ENCODE data around the gene DDX4.
"Not testable (repeated sequence)": the region's sequence is repeated elsewhere in the genome, so short reads cannot be mapped to it uniquely, and the experiment has no call there.

The DDX4 gene

DNA sequence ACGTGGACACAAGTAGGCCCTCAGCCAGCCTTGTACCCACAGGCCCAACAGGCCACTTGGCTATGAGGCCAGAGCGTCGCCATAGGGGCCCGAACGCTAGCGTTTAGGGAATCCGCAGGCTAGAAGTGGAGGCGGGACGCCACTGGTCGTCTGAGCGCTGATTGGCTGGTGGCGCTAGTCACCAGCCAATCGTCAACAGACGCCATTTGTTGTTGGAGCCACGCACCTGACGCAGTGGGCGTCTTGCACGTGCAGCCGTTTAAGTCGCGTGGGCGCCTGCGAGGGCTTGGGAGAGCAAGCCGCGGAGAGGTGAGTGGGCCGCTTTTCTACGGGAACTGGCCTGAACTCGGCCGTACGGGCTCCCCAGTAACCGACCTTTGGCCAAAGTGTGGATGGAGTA is at the start of gene DDX4:
TSS of gene DDX4 (plus strand) at position 269 of the 400 bp plus-strand sequence. CDS start 903 bp downstream, outside the sequence.
- DNase-seq (ENCODE audit: low read depth in 1 of 2, low spot score in 1 of 2) = no peak

DNA sequence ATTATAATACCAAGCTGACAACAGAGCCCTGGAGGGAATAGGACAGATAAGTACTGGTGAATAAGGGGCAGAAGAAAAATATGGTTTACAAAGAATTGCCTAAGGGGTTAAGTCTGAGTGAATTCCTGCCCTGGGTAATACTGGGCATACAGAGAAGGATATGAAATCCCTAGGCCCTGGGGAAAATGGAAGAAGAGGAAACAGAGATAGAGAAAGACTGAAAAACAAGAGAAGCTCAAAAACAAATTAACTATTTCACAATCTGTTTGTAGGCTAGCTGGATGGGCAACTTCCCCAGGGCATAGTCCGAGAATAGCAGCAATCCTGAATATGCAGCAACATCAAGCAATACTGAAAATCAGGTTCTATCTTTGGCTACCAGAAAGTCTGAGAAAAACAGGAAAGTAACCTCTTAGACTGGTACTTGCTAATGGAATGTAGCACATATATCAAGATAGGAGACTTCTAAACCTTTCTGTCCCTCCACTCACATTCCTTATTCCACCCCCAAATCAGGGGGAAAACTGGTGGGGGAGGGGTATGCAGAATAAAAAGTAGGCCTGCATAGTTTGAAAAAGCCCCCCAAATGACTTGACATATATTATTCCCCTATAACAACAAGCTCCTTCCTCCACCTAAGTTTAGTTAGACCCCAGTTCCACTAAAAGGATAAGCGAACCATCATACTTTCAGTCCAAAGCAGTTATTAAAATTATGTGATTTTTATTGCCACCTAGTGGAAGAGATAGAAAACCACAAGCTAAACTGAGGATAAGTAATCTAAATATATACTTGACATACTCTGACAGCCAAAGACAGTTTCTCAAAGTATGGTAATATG is 46.4 kb upstream of the DDX4 start:
- no peak for DNase-seq (ENCODE audit: low read depth in 1 of 2, low spot score in 1 of 2)

DNA sequence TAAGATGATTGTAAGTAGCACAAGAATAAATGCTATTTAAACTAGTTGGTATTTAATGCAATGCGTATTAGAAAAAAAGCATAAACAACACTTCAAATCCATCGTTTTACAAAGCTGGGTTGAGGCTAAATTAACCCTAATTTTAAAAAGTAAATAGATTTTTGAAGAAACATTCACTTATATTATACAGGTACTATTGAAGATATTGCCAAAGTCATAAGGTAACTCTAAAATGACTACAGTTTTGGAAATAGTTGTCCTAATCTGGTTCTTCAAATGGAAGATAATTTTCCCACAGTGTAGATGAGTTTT is 45.8 kb upstream of the DDX4 start:
- DNase-seq (ENCODE audit: low read depth in 1 of 2, low spot score in 1 of 2) = no peak

DNA sequence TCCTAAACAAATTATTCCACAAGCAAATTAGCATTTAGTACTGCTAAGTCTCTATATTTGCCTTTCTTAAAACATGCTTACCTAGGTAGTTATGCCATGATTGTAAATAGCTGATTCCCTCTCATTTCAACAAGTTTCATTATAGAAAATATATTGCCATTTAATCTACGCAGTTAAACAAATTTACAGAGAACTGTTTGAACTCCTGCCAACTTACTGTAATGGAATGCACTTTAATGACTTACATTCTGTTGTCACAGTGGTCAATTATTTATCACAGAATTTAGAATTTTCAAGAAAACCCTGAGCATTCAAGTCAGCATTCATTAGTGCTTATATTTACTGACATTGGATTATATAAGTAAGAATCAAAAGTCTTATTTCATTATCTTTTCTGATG is 45.4 kb upstream of the DDX4 start:
- no peak for DNase-seq (ENCODE audit: low read depth in 1 of 2, low spot score in 1 of 2)

DNA sequence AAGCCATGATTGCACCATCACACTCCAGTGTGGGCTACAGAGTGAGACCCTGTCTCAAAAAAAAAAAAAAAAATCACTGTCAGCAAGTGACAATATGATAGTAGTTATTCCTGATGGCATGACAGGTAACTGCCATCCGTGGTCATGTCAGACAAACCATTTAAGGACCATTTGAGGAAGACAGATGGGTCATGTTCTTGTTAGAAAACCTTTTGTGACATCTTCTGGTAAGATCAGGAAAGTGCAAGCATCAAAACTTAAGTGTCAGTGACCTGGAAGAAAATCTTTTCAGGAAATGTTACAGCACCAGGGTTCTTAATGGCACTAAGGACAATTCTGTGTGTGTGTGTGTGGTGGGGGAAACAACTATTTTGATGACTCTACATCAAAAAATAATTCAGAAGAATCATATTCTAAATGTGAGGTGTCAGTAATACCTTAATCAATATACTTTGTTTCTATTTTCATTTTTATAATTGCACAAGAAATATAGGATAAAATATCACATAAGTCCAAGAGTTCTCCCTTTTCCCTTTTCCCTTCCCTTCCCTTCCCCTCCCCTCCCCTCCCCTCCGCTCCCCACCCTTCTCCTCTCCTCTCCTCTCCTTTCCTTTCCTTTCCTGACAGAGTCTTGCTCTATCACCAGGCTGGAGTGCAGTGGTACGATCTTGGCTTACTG is 43.6 kb upstream of the DDX4 start:
- no peak for DNase-seq (ENCODE audit: low read depth in 1 of 2, low spot score in 1 of 2)

DNA sequence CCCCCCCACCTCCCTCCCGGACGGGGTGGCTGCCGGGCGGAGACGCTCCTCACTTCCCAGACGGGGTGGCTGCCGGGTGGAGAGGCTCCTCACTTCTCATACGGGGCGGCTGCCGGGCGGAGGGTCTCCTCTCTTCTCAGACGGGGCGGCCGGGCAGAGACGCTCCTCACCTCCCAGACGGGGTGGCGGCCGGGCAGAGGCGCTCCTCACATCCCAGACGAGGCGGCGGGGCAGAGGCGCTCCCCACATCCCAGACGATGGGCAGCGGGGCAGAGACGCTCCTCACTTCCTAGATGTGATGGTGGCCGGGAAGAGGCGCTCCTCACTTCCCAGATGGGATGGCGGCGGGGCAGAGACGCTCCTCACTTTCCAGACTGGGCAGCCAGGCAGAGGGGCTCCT is 41.2 kb upstream of the DDX4 start:
- not testable (repeated sequence) for DNase-seq (ENCODE audit: low read depth in 1 of 2, low spot score in 1 of 2)

DNA sequence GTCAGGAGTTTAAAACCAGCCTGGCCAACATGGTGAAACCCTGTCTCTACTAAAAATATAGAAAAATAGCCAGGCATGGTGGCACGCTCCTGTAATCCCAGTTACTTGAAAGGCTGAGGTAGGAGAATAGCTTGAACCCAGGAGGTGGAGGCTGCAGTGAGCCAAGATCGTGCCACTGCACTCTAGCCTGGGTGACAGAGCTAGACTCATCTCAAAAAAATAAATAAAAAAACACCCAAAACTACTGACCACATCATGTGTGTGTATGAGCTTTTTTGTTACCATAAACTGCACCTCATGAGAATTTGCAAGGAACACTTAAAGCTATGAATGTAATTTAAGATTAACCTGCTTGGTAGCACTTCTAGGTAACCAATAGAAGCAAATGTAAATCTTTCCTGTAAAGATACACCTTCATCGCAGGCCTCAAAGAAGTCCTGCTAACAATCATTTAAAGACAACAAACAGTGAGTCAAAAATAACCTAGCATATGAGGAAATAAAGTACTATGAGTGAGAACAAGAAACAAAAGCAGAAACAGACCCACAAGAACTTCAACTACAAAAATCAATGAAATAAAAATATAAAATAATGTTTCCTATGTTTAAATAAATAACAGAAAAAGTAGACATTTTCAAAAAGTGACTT is 38.7 kb upstream of the DDX4 start:
- DNase-seq (ENCODE audit: low read depth in 1 of 2, low spot score in 1 of 2) = no peak

DNA sequence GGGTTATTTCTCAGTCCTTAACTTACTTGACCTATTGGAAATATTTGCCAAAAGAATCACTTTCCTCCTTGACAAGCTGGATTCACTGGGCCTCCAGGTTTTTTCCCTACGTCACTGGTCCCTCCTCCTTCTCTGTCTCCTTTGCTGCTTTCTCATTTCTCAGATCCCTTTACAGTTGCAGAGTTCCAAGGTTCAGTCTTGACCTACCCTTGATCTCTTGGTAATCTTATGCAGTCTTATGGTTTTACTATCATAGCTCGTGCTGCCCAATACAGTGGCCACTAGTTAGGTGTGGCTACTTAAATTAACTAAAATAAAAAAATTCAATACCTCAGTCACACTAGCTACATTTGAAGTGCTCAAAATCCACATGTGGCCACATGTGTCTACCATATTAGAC is 37.1 kb upstream of the DDX4 start:
- DNase-seq (ENCODE audit: low read depth in 1 of 2, low spot score in 1 of 2) = no peak

DNA sequence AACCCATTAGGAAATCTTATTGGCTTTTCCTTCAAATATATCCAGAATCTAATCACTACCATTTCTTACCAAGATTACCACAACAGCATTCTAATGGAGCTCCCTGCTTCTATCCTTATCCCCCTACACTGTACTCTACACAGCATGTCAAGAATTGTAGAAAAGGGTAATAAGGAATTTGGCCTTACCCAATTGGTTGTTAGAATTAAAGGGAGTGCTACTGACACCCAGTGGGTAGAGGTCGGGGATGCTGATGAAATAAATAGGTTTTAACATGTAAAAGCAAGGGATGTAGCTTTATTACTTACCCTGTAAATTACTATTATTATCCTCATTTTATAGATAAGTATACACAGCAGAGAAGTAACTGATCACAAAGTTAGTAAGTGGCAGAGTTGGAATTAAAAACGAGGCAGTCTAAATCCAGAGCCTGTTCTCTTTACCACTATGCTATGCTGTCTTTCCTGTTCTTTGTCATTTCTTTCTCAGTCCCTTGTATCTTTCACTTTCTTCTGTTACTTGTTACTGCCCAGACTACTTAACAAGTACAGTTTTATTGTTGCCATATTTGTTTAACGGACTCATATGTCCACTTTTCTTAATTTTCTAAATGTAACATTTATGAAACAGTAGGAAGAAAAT is 36.3 kb upstream of the DDX4 start:
- no peak for DNase-seq (ENCODE audit: low read depth in 1 of 2, low spot score in 1 of 2)

DNA sequence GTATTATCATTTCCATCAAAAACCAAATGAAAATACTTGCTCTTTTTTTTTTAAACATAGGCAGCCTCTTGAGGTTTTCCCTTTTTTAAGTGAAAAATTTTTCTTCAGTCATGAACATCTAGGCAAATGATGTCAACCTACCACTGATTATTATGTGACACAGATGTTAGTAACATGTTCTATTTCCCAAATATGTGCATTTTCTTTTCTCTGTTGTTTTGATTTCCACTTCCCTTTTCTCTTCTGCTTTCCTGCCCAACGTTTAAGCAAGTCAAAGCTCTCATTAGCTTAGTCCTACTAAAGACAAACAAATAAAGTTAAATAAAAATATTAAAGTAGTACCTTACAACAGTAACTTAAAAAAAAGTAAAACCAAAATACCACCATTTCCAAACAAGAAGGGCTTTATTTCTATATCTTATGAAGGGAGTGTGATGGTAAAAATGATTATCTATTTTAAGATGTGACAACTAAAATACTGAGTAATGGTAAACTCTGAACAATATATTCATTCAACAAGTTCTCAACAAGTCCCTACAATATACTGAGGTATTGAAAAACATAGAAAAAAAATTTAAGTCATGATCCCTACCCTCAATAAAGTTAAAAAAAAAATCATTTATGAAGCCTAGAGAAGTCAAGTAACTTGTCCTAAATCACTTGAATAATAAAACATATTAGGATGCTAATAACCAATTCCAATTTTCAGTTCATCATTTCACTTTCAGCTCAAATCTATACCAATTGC is 35.1 kb upstream of the DDX4 start:
- DNase-seq (ENCODE audit: low read depth in 1 of 2, low spot score in 1 of 2) = no peak

DNA sequence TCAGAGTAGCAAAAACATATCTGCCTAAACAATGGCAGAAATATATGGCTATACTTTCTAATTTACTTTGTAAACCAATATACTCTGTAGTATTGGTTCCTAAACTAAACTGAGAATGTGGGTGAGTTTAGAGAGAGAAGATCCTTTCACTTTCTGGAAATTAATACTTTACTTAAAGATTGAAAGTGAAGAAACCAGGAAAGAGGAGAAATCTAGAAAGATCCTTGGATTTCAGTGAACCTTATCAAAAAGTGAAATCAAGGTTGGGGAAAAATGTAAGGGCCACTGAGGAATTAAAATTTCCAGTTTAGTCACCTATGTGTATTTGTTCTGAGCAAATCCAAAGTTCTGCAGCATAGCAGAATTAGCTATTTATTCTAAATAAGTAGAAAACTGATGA is 31.6 kb upstream of the DDX4 start:
- no peak for DNase-seq (ENCODE audit: low read depth in 1 of 2, low spot score in 1 of 2)

DNA sequence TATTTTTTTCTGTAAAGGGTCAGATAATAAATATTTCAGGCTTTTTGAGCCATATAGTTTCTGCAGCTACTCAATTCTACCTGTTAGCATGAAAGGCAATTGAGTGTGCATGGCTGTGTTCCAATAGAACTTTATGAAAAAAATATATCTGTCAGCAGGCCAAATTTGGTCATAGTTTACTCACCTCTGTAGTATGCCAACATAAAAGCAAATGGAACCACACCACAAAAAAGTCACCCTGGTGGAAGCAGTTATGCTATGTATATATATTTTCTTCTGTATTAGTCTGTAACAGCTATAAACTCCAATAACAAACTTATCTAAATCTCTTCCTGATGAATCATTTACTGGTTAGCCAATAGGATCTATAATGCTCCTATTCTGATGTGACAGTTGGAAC is 29.1 kb upstream of the DDX4 start:
- DNase-seq (ENCODE audit: low read depth in 1 of 2, low spot score in 1 of 2) = no peak

DNA sequence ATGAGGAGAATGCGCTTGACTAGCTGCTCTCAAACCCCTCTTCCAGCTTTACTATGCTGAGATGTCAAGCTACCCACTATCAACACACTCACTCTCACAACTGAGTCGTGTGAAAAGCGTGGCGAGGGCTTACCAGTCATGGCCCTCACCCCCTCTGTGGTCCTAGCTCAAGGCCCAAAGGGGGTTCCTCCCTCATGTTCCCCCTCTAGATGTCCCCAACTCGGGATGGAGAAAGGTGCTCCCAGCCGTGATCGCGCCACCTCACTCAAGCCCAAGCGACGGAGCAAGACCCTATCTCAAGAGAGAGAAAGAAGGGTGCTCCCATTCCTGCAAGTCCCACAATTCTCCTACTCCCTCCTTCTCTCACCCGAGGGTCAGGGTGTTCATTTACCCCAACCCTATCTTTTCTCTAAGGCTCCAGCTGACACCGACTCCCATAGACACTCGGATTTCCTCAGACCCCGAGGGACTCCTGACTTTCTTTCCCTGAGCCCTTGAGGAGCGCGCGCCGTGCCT is 26.3 kb upstream of the DDX4 start:
- no peak for DNase-seq (ENCODE audit: low read depth in 1 of 2, low spot score in 1 of 2)

DNA sequence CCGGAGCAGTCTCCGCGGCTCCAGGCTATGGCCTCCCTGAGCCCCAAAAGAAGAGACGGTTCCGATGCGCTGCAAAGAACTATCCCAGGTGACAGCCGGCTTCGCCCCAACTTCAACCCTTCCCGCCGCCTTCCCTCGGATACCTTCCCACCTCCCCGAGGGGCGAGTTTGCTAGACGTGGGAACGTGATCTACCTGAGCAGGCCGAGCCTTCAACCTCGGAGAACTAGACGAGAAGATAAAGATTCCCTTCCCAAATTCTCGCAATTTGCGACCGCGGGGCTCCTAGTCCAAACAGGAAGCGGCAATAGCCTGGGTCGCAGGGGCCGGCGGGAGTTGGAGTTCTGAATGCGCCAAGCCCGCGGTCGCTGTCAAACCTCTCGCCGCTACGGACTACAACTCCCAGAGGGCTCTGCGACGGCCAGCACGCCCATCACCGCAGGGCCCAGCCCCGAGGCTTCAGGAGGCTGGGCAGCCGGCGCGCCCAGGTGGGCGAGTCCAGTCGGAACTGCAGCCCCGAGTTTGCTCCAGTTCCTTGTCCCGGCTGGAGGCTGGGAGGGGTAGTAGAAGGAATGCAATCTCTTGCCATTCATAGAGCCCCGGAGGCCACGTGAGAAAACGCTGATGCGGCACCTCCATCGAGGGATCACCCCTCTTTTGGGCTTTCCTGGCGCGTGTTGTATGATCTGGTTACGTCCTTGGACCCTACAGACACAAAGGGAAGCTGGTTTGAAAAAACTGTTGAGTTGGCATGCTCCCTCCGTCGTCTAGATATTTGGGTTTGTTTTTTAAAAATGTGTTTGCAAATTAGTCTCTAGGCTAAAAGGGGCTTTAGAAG is 25.6 kb upstream of the DDX4 start, which contains the start of gene SLC38A9:
TSS of gene SLC38A9 (minus strand) at position 302 of the 837 bp plus-strand sequence. CDS start 14,366 bp downstream, outside the sequence.
- DNase-seq (ENCODE audit: low read depth in 1 of 2, low spot score in 1 of 2) = peak; percentile 80 to 89

DNA sequence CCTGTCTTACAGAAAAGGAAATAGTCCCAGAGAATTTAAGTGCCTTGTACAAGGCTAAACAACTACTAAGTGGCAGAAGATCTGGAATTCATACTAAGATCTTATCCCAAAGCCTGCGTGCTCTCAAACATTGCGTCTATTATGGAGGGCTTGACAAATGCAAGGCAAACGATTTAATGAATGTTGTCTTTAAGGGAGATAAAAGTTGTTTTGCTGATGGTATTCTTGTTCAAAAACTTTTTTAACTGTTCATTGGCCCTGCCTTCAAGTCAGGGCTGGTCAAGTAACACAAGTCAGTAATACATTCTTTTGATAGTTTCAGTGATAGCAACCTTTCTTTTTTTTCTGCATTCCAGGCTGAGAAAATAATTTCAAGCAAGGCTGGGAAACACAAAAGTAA is 24.0 kb upstream of the DDX4 start:
- no peak for DNase-seq (ENCODE audit: low read depth in 1 of 2, low spot score in 1 of 2)

DNA sequence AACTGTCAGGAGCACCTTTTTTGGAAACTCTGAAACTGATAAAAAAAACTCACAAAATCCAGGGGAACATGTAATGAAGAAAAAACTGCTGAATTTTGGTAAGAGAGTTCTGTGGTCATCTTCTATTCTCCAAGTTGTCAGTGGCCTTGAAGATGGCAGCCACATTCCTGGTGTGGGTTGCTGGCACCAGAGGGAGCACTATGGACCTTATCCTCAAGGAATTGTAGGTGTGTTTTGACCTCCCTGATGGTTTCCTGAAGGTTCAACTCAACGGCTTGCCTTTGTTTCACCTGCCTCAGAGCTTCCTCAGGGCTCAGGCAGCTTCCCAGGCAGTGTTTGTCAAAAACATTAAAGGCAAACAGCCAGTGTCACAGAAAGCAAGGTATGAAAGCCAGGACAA is 23.5 kb upstream of the DDX4 start:
- no peak for DNase-seq (ENCODE audit: low read depth in 1 of 2, low spot score in 1 of 2)

DNA sequence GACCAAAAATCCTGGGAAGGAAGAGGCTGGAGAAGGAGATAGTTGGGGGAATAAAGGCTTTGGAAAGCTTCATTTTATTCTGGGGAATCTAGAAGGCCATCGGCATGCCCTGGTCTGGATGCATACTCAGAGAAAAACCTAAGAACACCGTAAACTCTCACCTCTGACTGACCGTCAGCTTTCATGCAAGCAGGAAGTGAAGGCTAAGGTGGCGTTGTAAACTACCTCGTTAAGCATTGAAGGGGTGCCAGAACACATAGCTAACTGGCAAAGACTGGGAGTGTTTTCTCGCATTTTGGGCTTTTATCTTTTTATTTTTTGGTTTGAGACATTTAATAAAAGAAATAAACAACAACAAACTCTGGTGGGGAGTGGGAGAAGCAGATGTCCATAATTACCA is 23.1 kb upstream of the DDX4 start:
- no peak for DNase-seq (ENCODE audit: low read depth in 1 of 2, low spot score in 1 of 2)

DNA sequence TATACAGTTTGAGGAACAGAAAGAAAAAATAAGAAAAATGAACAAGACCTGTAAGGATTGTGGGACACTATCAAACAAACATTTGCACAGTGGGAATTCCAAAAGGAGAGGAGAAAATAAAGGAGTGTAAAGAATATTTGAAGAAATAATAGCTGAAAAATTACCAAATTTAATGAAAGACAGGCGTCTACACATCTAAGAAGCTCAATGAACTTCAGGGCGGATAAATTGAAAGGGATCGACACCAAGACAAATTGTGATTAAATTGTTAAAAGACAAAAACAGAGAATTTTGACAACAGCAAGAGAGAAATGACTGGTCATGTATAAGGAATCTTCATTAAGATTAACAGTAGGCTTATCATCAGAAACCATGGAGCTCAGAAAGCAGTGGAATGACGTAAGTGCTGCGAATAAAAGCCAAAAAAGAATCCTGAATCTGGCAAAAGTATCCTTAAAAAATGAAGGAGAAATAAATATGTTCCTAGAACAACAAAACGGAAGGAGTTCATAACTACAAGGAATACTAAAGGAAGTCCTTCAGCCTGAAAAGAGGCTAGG is 22.3 kb upstream of the DDX4 start:
- DNase-seq (ENCODE audit: low read depth in 1 of 2, low spot score in 1 of 2) = no peak

DNA sequence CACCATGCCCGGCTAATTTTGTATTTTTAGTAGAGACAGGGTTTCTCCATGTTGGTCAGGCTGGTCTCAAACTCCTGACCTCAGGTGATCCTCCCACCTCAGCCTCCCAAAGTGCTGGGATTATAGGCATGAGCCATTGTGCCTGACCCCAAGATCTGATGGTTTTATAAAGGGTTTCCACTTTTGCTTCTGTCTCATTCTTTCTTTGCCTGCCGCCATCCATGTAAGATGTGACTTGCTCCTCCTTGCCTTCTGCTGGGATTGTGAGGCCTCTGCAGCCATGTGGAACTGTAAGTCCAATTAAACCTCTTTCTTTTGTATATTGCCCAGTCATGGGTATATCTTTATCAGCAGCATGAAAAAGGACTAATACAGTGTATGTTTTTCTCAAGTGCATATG is 18.8 kb upstream of the DDX4 start:
- not testable (repeated sequence) for DNase-seq (ENCODE audit: low read depth in 1 of 2, low spot score in 1 of 2)

All from activated CD4-positive, alpha-beta T cell treated with anti-CD3 and anti-CD28 coated beads, Interleukin-2, amount 50 U/mL, for 24 hours (primary cell).